ENCODE measurements around the gene DGKD.

DGKD gene

GRCh38 chr2:233480490-233481202 lies 126.4 kb downstream of the DGKD start:
- peak overlapping the region; percentile 26 for H3K4me3 ChIP-seq (ENCODE audit: low read depth, low read length)
- H3K36me3 ChIP-seq, result peaks cover 3% of the 10 kb centered on the region; the same call in 1 of the 2 replicates
- DNase-seq, result peak; percentile 84
- TF ChIP-seq CTCF (IDR thresholded peaks at IDR 0.05; ENCODE audit: low read depth, low read length), result peak; percentile 77
- H3K27me3 ChIP-seq, result no peaks in the 10 kb centered on the region
- H3K9me3 ChIP-seq, result no peaks in the 10 kb centered on the region
- peaks cover 13% of the 10 kb centered on the region for H3K4me1 ChIP-seq

GRCh38 chr2:233481368-233482142 lies 127.3 kb downstream of the DGKD start:
- TF ChIP-seq CTCF (IDR thresholded peaks at IDR 0.05; ENCODE audit: low read depth, low read length), result no peak
- Histone ChIP-seq H3K4me1 (peaks cover 13% of the 10 kb centered on the region), H3K4me3 (ENCODE audit: low read depth, low read length) (peak overlapping the region; percentile 26), H3K27me3 (no peaks in the 10 kb centered on the region), H3K9me3 (no peaks in the 10 kb centered on the region), H3K36me3 (peaks cover 3% of the 10 kb centered on the region; the same call in 1 of the 2 replicates)
- DNase-seq, result no peak

GRCh38 chr2:233482616-233483015 lies 128.3 kb downstream of the DGKD start:
- no peak overlapping the region for H3K4me3 ChIP-seq (ENCODE audit: low read depth, low read length)
- no peaks in the 10 kb centered on the region for H3K27me3 ChIP-seq
- peaks cover 3% of the 10 kb centered on the region; the same call in 1 of the 2 replicates for H3K36me3 ChIP-seq
- no peak for TF ChIP-seq CTCF (IDR thresholded peaks at IDR 0.05; ENCODE audit: low read depth, low read length)
- no peak for DNase-seq
- H3K4me1 ChIP-seq, result peaks cover 13% of the 10 kb centered on the region
- no peaks in the 10 kb centered on the region for H3K9me3 ChIP-seq

GRCh38 chr2:233485726-233486125 lies 131.4 kb downstream of the DGKD start:
- H3K4me1 ChIP-seq, result peaks cover 11% of the 10 kb centered on the region
- DNase-seq, result no peak
- no peak for TF ChIP-seq CTCF (IDR thresholded peaks at IDR 0.05; ENCODE audit: low read depth, low read length)
- H3K36me3 ChIP-seq, result peaks cover 3% of the 10 kb centered on the region; the same call in 1 of the 2 replicates
- H3K9me3 ChIP-seq, result no peaks in the 10 kb centered on the region
- H3K27me3 ChIP-seq, result no peaks in the 10 kb centered on the region
- no peak overlapping the region for H3K4me3 ChIP-seq (ENCODE audit: low read depth, low read length)

GRCh38 chr2:233486357-233486756 lies 132.1 kb downstream of the DGKD start:
- Histone ChIP-seq H3K4me3 (ENCODE audit: low read depth, low read length) (no peak overlapping the region), H3K27me3 (no peaks in the 10 kb centered on the region), H3K36me3 (peaks cover 4% of the 10 kb centered on the region; the same call in 1 of the 2 replicates), H3K9me3 (no peaks in the 10 kb centered on the region), H3K4me1 (peaks cover 4% of the 10 kb centered on the region)
- no peak for DNase-seq
- TF ChIP-seq CTCF (IDR thresholded peaks at IDR 0.05; ENCODE audit: low read depth, low read length), result no peak
